GM12801 (cell line): ENCODE results near the gene FGF19.

Experiments
- TF ChIP-seq, protein P1 (sequence below): IDR thresholded peaks from one replicate; pipeline ENCODE4 v1.5.1; 2011; ENCODE audit warnings: control low read depth; ENCODE audit not compliant: insufficient read length; ENCODE audit errors: extremely low read depth

The FGF19 gene

DNA sequence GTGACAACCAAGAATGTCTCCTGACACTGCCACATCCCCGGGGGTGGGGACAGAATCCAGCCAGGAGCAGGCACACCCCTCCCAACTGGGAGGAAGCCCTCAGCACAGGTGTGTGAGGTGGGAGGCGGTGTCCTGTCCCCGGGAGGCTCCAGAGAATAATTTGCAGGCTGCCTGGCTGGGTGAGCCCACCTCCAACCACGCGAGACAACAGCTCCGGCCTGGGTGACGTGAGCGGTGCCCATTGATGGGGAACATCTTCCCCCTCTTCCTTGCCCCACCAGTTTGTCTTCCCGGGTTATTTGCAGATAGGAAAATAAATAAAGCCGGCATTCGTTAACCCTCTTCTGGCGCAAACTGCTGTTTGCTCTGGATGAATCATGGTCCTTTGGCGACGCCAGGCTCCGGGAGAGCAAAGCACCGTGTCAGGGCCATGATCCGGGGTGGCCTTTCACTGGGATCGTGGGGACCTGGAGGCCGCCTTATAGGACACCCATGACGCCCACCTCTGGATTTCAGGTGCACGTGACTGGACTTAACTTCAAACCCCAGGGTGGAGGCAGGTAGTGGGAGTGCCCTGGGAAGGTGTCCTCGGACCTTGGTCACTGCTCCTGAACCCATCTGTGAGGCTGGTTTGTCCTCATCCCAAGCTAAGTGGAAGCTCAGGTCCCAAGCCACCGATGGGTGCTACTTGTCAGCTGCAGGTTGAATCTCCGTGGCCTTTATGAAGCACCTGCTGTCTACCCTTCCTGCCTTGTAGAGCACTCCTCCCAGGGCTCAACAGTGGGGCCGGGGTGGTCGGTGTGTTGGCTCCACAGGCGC lies 49.0 kb downstream of the FGF19 start:
- TF ChIP-seq, protein P1, sequence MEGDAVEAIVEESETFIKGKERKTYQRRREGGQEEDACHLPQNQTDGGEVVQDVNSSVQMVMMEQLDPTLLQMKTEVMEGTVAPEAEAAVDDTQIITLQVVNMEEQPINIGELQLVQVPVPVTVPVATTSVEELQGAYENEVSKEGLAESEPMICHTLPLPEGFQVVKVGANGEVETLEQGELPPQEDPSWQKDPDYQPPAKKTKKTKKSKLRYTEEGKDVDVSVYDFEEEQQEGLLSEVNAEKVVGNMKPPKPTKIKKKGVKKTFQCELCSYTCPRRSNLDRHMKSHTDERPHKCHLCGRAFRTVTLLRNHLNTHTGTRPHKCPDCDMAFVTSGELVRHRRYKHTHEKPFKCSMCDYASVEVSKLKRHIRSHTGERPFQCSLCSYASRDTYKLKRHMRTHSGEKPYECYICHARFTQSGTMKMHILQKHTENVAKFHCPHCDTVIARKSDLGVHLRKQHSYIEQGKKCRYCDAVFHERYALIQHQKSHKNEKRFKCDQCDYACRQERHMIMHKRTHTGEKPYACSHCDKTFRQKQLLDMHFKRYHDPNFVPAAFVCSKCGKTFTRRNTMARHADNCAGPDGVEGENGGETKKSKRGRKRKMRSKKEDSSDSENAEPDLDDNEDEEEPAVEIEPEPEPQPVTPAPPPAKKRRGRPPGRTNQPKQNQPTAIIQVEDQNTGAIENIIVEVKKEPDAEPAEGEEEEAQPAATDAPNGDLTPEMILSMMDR: no peak

DNA sequence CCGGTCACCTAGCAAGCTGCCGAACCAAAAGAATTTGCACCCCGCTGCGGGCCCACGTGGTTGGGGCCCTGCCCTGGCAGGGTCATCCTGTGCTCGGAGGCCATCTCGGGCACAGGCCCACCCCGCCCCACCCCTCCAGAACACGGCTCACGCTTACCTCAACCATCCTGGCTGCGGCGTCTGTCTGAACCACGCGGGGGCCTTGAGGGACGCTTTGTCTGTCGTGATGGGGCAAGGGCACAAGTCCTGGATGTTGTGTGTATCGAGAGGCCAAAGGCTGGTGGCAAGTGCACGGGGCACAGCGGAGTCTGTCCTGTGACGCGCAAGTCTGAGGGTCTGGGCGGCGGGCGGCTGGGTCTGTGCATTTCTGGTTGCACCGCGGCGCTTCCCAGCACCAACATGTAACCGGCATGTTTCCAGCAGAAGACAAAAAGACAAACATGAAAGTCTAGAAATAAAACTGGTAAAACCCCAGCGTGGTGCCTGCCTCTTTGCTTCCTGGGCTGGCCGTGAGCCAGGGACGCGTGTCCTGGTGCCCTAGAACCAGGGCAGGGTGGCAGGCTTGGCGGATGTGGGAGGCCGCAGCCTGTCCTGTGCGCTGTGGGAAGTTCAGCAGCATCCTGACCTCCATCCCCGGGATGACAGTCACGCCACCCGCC lies 49.7 kb downstream of the FGF19 start:
- TF ChIP-seq, protein P1: no peak

DNA sequence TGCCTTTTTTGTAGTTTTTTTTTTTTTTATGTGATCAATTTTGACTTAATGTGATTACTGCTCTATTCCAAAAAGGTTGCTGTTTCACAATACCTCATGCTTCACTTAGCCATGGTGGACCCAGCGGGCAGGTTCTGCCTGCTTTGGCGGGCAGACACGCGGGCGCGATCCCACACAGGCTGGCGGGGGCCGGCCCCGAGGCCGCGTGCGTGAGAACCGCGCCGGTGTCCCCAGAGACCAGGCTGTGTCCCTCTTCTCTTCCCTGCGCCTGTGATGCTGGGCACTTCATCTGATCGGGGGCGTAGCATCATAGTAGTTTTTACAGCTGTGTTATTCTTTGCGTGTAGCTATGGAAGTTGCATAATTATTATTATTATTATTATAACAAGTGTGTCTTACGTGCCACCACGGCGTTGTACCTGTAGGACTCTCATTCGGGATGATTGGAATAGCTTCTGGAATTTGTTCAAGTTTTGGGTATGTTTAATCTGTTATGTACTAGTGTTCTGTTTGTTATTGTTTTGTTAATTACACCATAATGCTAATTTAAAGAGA lies 50.3 kb downstream of the FGF19 start:
- TF ChIP-seq, protein P1: no peak

- TF ChIP-seq, protein P1: no peak
These were observed 50.8 kb downstream of the FGF19 start for GRCh38 chr11:69652999-69653398.

DNA sequence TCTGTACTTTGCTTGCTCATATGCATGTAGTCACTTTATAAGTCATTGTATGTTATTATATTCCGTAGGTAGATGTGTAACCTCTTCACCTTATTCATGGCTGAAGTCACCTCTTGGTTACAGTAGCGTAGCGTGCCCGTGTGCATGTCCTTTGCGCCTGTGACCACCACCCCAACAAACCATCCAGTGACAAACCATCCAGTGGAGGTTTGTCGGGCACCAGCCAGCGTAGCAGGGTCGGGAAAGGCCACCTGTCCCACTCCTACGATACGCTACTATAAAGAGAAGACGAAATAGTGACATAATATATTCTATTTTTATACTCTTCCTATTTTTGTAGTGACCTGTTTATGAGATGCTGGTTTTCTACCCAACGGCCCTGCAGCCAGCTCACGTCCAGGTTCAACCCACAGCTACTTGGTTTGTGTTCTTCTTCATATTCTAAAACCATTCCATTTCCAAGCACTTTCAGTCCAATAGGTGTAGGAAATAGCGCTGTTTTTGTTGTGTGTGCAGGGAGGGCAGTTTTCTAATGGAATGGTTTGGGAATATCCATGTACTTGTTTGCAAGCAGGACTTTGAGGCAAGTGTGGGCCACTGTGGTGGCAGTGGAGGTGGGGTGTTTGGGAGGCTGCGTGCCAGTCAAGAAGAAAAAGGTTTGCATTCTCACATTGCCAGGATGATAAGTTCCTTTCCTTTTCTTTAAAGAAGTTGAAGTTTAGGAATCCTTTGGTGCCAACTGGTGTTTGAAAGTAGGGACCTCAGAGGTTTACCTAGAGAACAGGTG lies 51.8 kb downstream of the FGF19 start:
- TF ChIP-seq, protein P1: no peak

- TF ChIP-seq, protein P1: no peak
These were observed 52.9 kb downstream of the FGF19 start for GRCh38 chr11:69650832-69651344.
